DND-41 (cell line): Measurements from ENCODE around the gene GLUD2.

Source experiments
- EZH2 ChIP-seq: IDR thresholded peaks from 3 replicates; pipeline ENCODE4 v1.6.1; 2012; ENCODE audit warnings: borderline replicate concordance, low read depth, mild to moderate bottlenecking, moderate library complexity, low read length, inconsistent platforms; ENCODE audit not compliant: severe bottlenecking
- TF ChIP-seq, protein P1 (sequence below): IDR thresholded peaks from 2 replicates; pipeline ENCODE4 v1.5.1; 2012; ENCODE audit warnings: borderline replicate concordance, low read length, moderate library complexity, mild to moderate bottlenecking; ENCODE audit not compliant: poor library complexity, severe bottlenecking; ENCODE audit errors: extremely low read depth

DNA sequence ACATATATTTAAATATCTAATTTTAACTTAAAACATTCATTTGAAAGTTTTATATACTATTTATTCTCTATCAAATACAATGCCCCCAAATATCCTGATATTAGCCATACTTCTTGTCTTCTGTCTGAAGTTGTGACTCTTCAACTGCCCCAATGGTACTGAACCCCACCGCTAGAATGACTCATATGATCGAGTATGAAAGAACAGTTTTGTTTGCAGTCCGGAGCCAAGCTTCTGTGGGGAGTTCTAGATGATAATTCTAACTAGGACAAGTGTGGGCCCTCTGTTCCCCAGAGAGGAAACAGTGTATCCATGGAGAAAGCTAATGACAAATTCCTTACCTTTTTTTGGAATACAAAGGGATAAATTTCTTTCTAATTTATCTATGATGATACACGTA is 37.2 kb upstream of the GLUD2 start:
- TF ChIP-seq, protein P1, sequence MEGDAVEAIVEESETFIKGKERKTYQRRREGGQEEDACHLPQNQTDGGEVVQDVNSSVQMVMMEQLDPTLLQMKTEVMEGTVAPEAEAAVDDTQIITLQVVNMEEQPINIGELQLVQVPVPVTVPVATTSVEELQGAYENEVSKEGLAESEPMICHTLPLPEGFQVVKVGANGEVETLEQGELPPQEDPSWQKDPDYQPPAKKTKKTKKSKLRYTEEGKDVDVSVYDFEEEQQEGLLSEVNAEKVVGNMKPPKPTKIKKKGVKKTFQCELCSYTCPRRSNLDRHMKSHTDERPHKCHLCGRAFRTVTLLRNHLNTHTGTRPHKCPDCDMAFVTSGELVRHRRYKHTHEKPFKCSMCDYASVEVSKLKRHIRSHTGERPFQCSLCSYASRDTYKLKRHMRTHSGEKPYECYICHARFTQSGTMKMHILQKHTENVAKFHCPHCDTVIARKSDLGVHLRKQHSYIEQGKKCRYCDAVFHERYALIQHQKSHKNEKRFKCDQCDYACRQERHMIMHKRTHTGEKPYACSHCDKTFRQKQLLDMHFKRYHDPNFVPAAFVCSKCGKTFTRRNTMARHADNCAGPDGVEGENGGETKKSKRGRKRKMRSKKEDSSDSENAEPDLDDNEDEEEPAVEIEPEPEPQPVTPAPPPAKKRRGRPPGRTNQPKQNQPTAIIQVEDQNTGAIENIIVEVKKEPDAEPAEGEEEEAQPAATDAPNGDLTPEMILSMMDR: no peak
- no peak for TF ChIP-seq EZH2
